ENCODE results near the gene MPZ. TPM values are rescaled to one million over a fixed set of nuclear protein-coding genes. Genes with fewer than 3 reads are reported as not detected.
"Not testable (repeated sequence)": the region's sequence is repeated elsewhere in the genome, so short reads cannot be mapped to it uniquely, and the experiment has no call there.

The MPZ gene
- total RNA-seq, 2 donors from 2014 or later = 2.7 to 3.1 TPM

DNA sequence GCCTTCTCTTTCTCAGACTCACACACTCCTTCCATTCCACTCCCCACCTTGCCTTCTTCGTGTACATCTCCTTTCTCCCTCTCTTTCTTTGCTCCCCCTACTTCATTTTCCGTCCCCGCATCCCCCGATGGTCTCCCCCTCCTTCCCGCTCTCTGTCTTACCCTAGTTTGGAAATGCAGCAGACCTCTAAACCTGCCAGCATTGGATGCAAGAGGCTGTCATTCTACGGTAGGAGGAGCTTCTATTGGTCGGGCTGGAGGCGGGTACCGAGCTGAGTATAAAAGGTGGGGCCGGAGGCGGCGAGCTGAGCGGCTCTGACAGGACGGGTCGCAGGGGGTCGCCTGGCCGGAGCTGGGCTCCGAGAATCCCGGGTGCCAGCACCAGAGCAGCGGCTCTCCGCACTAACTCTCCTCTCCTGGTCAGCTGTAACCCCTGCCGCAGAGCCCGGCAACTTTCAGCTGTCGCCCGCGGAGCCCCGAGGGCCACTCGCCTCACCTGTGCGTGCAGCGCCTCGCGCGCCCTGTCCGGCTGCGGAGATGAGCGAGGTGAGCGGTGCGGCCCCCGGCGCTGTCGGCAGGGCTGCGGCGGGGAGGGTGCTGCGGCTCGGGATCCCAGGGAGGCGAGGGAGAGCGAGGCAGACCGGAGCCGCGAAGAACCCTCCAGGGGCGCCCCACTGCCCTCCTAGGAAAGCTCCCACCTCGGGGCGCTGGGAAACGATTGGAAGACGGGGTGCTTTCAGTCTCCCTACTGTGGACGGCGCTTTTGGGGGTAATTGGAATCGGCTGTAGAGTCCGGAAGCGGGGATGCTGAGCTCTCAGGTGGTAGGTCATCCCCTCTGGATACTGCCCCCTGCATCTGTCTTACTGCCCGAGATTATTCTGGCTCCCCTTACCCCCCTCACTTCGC lies 51.1 kb downstream of the MPZ start, which contains the start of gene PCP4L1:
Gene PCP4L1 (plus strand): TSS at position 307 of the 906 bp plus-strand sequence. CDS start 230 bp downstream, at position 537.
- Histone ChIP-seq H3K4me1 (peaks cover 7% of the 10 kb centered on the region), H3K27me3 (peaks cover 35% of the 10 kb centered on the region), H3K9ac (ENCODE audit: low read depth in 2 of 2, low read length in 2 of 2) (peak within 1 kb of the TSS in 1 of 2 donors; percentile 8), H3K9me3 (no peaks in the 10 kb centered on the region), H3K4me3 (peak within 1 kb of the TSS; percentile 50), H3K36me3 (no peaks in the 10 kb centered on the region), H3K27ac (no peak within 1 kb of the TSS)
- intact Hi-C loops (cut with DNase I) = no loop called here
- DNase-seq = peak; percentile 55
- TF ChIP-seq, protein P1, sequence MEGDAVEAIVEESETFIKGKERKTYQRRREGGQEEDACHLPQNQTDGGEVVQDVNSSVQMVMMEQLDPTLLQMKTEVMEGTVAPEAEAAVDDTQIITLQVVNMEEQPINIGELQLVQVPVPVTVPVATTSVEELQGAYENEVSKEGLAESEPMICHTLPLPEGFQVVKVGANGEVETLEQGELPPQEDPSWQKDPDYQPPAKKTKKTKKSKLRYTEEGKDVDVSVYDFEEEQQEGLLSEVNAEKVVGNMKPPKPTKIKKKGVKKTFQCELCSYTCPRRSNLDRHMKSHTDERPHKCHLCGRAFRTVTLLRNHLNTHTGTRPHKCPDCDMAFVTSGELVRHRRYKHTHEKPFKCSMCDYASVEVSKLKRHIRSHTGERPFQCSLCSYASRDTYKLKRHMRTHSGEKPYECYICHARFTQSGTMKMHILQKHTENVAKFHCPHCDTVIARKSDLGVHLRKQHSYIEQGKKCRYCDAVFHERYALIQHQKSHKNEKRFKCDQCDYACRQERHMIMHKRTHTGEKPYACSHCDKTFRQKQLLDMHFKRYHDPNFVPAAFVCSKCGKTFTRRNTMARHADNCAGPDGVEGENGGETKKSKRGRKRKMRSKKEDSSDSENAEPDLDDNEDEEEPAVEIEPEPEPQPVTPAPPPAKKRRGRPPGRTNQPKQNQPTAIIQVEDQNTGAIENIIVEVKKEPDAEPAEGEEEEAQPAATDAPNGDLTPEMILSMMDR (IDR thresholded peaks at IDR 0.05) = no peak

- H3K9me3 ChIP-seq; DNase-seq; H3K4me3 ChIP-seq; intact Hi-C loops (cut with DNase I); H3K9ac ChIP-seq (ENCODE audit: low read depth in 2 of 2, low read length in 2 of 2); H3K27ac ChIP-seq; H3K36me3 ChIP-seq; H3K4me1 ChIP-seq: not testable (repeated sequence)
- peaks cover 35% of the 10 kb centered on the region for H3K27me3 ChIP-seq
These were observed 52.7 kb downstream of the MPZ start for GRCh38 chr1:161257109-161257508.

- intact Hi-C loops (cut with DNase I); H3K27ac ChIP-seq; H3K36me3 ChIP-seq; H3K9ac ChIP-seq (ENCODE audit: low read depth in 2 of 2, low read length in 2 of 2); H3K9me3 ChIP-seq; DNase-seq; H3K4me1 ChIP-seq; H3K4me3 ChIP-seq: not testable (repeated sequence)
- H3K27me3 ChIP-seq = peaks cover 31% of the 10 kb centered on the region
These were observed 53.7 kb downstream of the MPZ start for GRCh38 chr1:161255955-161256520.

DNA sequence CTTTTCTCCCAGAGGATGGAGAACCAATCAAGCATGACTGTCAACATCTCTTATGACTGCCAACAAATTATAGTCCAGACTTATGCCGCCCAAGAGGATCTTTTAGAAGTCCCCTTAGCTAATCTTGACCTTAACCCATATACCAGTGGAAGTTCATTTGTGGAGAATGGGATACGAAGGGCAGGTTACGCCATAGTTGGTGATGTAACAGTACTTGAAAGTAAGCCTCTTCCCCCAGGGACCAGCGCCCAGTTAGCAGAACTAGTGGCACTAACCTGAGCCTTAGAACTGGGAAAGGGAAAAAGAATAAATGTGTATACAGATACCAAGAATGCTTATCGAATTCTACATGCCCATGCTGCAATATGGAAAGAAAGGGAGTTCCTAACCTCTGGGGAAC lies 54.5 kb downstream of the MPZ start:
- H3K9me3 ChIP-seq; intact Hi-C loops (cut with DNase I); H3K9ac ChIP-seq (ENCODE audit: low read depth in 2 of 2, low read length in 2 of 2); H3K4me1 ChIP-seq; DNase-seq; H3K36me3 ChIP-seq; H3K4me3 ChIP-seq; H3K27ac ChIP-seq: not testable (repeated sequence)
- peaks cover 25% of the 10 kb centered on the region for H3K27me3 ChIP-seq

Other genes starting within 250 kb of the MPZ start
- gene ARHGAP30, start 240.1 kb downstream of the MPZ start, total RNA-seq = 1 to 10 TPM; 3.5 to 5.3 TPM
- gene NECTIN4, start 220.4 kb downstream of the MPZ start, total RNA-seq = 1 to 10 TPM; 4.6 to 7.8 TPM
- 10 to 100 TPM in 1 of 2 donors, 1 to 10 TPM in 1; 7.1 to 10.1 TPM for gene KLHDC9, start 211.6 kb downstream of the MPZ start, total RNA-seq
- gene PFDN2, start 191.9 kb downstream of the MPZ start, total RNA-seq = 10 to 100 TPM; 42.7 to 49.6 TPM
- 10 to 100 TPM; 58.8 to 84.4 TPM for gene NIT1, start 191.9 kb downstream of the MPZ start, total RNA-seq
- gene DEDD, start 177.3 kb downstream of the MPZ start, total RNA-seq = 10 to 100 TPM; 33.8 to 34.3 TPM
- 100 to 1,000 TPM in 1 of 2 donors, 10 to 100 TPM in 1; 94.2 to 111 TPM for gene UFC1, start 156.0 kb downstream of the MPZ start, total RNA-seq
- 10 to 100 TPM; 20.8 to 29.0 TPM for gene USP21, start 150.5 kb downstream of the MPZ start, total RNA-seq
- 10 to 100 TPM; 13.4 to 14.3 TPM for gene PPOX, start 143.5 kb downstream of the MPZ start, total RNA-seq
- 10 to 100 TPM; 30.3 to 34.8 TPM for gene B4GALT3, start 132.5 kb downstream of the MPZ start, total RNA-seq
- 10 to 100 TPM in 1 of 2 donors, under 1 TPM in 1; 0.57 to 14.0 TPM for gene ADAMTS4, start 110.9 kb downstream of the MPZ start, total RNA-seq
- gene NDUFS2, start 107.6 kb downstream of the MPZ start, total RNA-seq = 100 to 1,000 TPM; 167 to 169 TPM
- gene FCER1G, start 94.7 kb downstream of the MPZ start, total RNA-seq = 10 to 100 TPM in 1 of 2 donors, 1 to 10 TPM in 1; 6.6 to 16.0 TPM
- gene APOA2, start 86.3 kb downstream of the MPZ start, total RNA-seq = 1 to 10 TPM in 1 of 2 donors, not detected in 1; 5.1 TPM
- gene TOMM40L, start 83.9 kb downstream of the MPZ start, total RNA-seq = 10 to 100 TPM; 16.6 to 23.1 TPM
- gene NR1I3, start 71.8 kb downstream of the MPZ start, total RNA-seq = not detected
- gene PCP4L1, start 51.2 kb downstream of the MPZ start, total RNA-seq = 1 to 10 TPM in 1 of 2 donors, under 1 TPM in 1; 0.22 to 1.4 TPM
- 100 to 1,000 TPM; 294 to 331 TPM for gene SDHC, start 4.4 kb upstream of the MPZ start, total RNA-seq
- not detected for gene CFAP126, start 57.9 kb upstream of the MPZ start, total RNA-seq
- 10 to 100 TPM in 1 of 2 donors, 1 to 10 TPM in 1; 4.5 to 14.0 TPM for gene FCGR2A, start 195.5 kb upstream of the MPZ start, total RNA-seq
- gene HSPA6, start 214.6 kb upstream of the MPZ start, total RNA-seq = 1 to 10 TPM; 1.0 to 3.6 TPM
- 10 to 100 TPM in 1 of 2 donors, 1 to 10 TPM in 1; 3.2 to 10.1 TPM for gene FCGR3A, start 239.8 kb upstream of the MPZ start, total RNA-seq